ENCODE data around the gene KLHL35.

Gene KLHL35

GRCh38 chr11:75467881-75468280, 34.9 kb upstream of the KLHL35 start:
- no peak for TF ChIP-seq CTCF (IDR thresholded peaks at IDR 0.05; ENCODE audit: low read depth, low read length)
- H3K4me3 ChIP-seq (ENCODE audit: low read depth, low read length) = no peak overlapping the region

DNA sequence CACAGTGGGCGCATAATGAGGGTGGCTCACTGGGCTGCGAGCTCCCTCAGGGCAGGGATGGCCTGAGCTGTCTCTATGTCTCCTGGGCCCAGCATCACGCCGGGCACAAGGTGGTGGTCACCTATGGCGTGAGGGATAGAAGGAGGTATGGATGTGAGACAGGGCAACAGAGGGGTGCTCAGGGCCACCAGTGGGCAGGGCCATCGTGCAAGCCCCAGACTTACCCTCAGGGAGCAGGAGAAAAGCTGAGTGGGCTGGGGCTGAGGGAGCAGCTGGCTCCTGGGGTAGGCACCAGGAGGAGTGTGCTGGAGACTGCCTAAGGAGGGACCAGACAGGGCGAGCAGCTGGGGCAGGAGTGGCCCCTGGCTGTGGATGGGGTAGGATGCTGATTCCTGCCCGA, 34.3 kb upstream of the KLHL35 start:
- TF ChIP-seq CTCF (IDR thresholded peaks at IDR 0.05; ENCODE audit: low read depth, low read length) = no peak
- H3K4me3 ChIP-seq (ENCODE audit: low read depth, low read length) = no peak overlapping the region

GRCh38 chr11:75465701-75466531, 32.9 kb upstream of the KLHL35 start:
- TF ChIP-seq CTCF (IDR thresholded peaks at IDR 0.05; ENCODE audit: low read depth, low read length) = no peak

DNA sequence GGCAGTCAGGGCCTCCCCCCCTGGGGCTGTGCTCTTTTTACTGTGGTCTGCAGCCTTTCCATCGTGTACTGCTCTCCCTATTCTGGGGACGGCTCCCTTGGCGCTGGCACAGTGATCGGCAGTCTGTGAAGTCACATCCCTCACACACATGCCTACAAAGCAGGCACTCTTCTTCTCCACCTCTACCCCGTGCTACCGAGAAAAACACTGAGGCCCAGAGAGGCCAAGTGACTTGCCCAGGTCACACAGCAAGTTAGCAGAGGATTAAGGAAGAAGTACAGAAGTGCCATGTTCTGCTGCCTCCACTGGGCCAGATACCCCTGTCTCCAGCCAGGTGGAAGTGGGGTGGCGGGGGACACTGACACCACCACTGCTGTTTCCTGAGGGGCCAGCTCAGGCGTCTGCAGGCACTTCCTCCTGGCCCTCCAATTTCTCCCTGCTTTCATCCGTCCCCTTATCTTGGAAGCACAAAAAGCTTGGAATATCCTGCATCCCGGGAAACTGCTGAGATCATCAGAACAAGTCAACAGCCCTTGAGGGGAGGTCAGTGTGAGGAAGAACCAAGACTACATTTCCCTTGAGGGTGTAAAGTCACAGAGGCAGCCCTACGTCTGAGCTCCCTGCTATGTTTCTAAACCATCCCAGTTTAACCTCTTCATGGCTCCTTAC, 30.2 kb upstream of the KLHL35 start:
- no peak overlapping the region for H3K4me3 ChIP-seq (ENCODE audit: low read depth, low read length)
- no peak for TF ChIP-seq CTCF (IDR thresholded peaks at IDR 0.05; ENCODE audit: low read depth, low read length)

More at GRCh38 chr11:75465701-75466531, 32.9 kb upstream of the KLHL35 start:
- no peak overlapping the region for H3K4me3 ChIP-seq (ENCODE audit: low read depth, low read length)

- no peak overlapping the region for H3K4me3 ChIP-seq (ENCODE audit: low read depth, low read length)
- no peak for TF ChIP-seq CTCF (IDR thresholded peaks at IDR 0.05; ENCODE audit: low read depth, low read length)
Observed at GRCh38 chr11:75462117-75462653, 29.2 kb upstream of the KLHL35 start.

- TF ChIP-seq CTCF (IDR thresholded peaks at IDR 0.05; ENCODE audit: low read depth, low read length) = no peak
- no peak overlapping the region for H3K4me3 ChIP-seq (ENCODE audit: low read depth, low read length)
Observed at GRCh38 chr11:75461151-75461550, 28.1 kb upstream of the KLHL35 start.
